ENCODE measurements around the gene CADPS2. TPM values are rescaled to one million over a fixed set of nuclear protein-coding genes. Genes with fewer than 3 reads are reported as not detected.
A peak's percentile ranks its signal among the peaks of the same experiment; 100 is the strongest.

The CADPS2 gene
- 10 to 100 TPM; 48.0 to 51.7 (median 48.4) TPM for polyA plus RNA-seq (ENCODE audit: insufficient read length in 3 of 3)
- long read RNA-seq, donor 1: 0 reads
- long read RNA-seq, donor 2: 0 reads
- long read RNA-seq, donor 3: 0 reads
- long read RNA-seq, donor 4: 0 reads
- long read RNA-seq, donor 5: 0 reads
- long read RNA-seq, donor 6: 0 reads
- long read RNA-seq, donor 7, partial matches to known transcripts: 6 of 6 reads
- long read RNA-seq, donor 7, other reads (novel, unspliced or antisense): 0 of 6 reads
- long read RNA-seq, donor 8: 0 reads
- long read RNA-seq, donor 9: 0 reads
- long read RNA-seq, donor 10: 0 reads
- long read RNA-seq, donor 11: 0 reads
- long read RNA-seq, donor 12: 0 reads
- long read RNA-seq, donor 13: 0 reads
- long read RNA-seq, donor 14: 0 reads
- long read RNA-seq, donor 15: 0 reads
- long read RNA-seq, donor 16: 0 reads

DNA sequence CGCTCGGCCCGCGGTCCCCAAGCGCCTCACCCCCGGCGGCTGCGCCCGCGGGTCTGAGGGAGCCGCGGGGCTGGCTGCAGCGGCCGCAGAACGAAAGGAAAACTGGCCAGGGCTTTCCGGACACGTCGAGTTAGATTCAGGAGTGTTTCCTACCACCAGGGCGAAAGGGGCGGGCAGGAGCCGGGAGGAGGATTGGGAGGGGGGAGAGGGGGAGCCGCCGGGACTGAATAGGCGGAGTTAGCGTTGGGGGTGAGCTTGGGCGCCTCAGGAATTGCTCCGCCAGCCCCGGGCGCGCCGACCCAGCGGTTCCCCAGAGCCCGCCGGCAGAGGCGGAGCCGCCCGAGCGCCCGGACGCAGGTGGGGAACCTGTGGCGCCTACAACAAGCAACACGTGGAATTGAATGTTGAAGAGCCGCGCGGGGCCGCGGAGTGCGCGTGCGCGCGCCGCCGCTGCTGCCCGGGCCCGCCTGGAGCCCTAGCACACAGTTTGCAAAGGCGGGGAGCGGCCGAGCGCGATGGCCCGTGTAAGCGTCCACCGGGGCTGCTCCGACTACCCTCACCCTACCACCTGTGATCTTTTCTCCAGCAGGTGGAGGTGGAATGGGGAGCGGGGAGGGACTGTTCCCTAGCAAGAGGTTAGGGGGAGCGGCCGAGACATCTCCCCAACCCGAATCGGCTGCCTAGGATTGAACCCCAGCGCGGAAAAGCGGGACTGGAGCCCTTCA lies at the start of gene CADPS2:
Gene CADPS2 (minus strand): TSS at position 104 of the 725 bp plus-strand sequence. CDS start 123 bp downstream, outside the sequence.
- peak; percentile 88 for DNase-seq

DNA sequence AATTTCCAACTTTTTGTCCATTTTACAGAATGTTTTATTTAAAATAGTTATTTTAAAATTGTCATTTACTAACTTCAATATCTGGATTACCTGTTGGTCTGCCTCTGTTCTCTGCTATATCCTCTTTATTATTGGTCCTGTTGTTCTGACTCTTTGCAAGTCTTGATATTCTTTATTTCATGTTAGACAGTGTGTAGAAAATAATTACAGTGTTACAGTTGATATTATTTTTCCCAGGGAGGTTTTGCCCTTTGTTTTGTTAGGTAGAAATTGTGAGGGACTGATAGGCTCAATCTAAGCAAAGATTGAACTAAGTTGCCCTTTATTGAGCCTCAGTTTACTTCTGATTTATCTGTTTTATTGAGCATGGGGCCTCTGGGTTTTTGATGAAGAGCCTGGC lies 49.4 kb upstream of the CADPS2 start:
- DNase-seq: no peak

DNA sequence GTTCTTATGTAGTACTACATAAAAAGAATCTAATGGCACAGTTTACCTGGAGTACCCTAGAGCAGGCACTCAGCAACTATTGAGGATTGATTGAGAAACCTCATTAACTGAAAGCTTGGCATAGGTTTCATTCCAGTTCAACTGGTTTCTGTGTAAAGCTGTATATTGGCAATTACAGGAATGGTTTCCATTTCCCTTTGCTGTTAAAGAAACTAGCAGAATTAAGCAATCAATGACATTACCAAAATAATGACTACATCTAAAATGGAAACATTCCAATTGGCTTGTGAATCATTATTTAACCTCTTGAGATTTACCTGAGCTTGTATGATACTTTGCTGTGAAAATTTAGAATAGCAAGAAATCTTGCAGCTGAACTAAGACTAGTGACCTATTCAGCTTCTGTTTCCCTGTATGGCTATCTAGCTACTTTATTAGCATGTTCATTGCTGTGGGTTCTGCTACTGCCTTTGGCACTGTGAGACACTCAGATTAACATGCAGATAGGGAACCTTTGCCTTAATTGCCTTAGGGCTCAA lies 33.5 kb upstream of the CADPS2 start:
- DNase-seq: no peak

DNA sequence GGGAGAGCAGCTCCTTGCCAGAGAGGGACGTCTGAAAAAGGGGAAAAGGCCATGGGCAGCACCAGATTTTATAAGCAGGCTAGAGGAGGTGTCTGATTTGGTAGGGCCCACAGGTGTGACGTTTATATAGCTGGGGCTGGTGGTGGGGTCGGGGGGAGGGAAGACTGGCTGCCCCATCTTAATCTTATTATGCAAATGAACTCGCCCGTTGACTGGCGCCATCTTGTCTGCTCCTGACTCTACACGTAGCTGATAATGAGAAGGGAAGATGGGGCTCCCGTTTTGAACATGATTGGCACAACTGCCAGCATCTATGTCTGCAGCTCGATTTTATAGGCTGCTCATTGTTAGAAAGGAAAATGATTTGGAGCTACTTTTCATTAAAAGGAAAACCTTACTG lies 28.6 kb upstream of the CADPS2 start:
- DNase-seq: no peak

DNA sequence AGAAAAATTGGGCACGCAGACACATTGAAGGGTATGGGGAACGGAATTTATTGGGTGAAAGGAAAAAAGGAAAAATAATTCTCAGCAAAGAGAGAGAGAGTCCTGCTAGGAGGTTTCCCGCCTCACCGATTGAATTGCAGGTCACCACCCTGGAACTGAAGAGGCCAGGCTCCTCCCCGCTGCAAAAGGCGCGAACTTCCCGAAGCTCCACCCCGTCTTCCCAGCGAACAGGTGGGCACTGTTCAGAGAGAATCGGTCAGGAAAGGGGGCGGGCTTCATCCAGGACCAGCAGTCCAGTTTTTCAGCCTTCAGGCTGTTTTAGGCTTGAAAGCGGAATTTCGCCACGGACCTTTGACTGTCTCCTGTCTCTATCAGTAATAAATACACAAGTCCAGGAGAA lies 27.3 kb upstream of the CADPS2 start:
- no peak for DNase-seq

DNA sequence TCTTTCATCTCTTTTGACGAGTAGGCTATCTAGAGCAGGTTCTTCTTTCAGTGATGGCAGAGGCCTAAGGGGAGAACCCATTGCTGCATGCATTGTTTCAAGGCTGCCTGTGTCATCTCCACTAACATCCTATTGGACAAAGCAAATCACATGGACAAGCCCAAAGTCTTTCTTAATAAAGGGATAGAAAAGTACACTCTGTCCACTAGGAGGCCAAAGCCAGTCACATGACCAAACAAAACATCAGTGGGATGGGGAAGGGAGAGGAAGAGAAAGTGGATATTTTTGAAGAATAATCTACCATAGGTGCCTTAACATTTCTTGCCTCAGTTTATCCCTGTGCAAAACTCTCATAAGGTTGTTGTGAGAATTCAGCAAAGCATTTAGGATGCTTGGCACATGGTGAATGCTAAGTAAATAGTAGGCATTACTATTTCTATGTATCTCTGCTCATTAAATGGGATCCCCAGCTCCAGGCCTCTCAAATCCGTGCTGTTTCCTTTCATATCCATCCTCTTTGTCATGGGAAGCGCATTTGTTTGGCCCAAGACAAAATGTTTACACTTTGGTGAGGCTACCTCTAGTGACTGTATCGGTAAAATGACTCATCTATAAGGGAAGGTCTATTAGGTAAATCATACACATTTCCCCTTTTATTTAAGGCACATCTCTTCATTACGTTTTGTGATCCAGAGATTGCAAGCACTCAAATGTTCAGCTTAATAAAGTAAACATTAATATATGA lies 16.7 kb upstream of the CADPS2 start:
- no peak for DNase-seq

DNA sequence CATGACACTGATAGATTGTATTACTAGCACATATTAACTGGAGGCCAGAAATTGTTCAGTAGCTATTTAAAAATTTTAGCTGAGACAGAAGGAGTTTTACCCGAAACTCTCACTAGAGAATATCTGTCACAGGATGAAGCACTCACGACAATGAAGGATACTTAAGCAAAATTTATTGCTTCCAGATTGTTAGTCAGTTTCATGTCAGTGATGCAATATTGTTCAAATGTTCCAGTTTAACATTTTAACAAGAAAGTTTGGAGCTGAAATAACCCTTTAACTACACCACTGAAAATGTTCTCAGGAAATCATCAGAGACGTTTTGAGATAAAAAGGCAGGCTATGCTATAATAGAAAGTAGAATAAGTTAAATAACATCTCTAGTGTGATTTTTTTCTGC lies 15.0 kb upstream of the CADPS2 start:
- DNase-seq: no peak

DNA sequence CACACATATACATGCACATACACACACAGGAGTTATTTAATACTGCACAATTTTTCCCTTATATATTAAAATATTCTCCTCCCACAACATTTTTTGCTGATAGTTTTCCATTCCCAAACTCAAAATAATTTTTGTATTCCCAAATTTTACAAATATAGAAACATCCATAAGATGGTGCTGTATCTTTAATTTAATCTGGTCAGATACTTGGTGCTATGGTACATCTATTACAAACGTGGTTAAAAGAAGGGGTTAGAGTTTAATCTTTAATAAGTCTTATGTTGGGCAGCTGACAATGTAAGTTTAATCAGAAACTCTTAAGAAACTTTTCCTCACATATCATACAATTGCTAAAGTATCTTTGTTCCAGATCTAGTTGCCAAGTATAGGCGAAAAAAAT lies 10.2 kb upstream of the CADPS2 start:
- DNase-seq: no peak

DNA sequence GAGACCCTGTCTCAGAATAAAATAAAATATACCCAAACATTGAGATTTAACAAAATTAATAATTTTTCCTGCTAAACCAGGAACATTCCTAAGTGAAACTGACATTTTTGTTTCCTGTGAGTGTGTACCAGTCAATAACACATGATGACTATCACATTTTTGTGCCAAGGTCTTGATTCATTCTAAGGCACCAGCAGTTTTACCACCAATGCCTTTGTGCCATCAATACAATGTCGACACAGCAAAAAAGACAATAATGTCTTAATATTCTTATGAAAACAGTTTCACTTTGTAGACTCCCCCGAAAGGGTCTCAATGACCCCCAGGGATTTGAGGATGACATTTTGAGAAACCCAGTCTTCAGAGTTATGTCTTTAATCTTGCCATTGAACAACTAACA lies 7.2 kb upstream of the CADPS2 start:
- DNase-seq: no peak

DNA sequence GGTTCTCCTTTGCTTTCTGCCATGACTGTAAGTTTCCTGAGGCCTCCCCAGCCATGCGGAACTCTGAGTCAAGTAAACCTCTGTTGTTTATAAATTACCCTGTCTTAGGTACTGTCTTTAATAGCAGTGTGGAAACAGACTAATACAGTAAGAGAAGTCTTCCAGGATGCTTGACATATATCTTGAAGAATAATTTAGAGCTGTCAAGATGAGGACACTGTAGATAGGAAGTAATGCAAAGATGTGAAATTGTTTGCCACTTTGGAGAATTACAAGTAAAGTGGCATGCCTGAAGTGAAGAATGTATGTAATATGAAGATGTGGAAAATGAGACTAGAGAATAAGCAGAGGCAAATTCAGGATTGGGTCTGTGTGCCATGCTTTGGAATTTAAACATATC lies 2.9 kb upstream of the CADPS2 start:
- no peak for DNase-seq

DNA sequence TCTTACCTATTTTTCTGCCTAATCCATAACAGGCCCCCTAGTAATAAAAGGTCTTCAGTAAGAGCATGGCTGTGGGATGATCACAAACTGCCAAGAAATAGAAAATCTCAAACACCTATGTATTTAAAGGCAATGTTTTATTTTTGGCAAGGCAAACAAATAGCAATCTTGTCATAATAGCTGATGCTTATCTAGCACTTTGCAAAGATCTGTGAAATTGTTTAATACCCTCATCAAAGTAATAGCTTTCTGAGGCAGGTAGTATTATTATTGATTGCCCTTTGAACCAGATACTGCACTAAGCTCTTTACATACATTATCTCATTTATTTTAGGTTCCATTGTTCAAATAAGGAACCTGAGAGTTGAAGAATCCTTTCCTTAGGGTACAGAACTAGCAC lies 1.6 kb upstream of the CADPS2 start:
- DNase-seq: no peak

DNA sequence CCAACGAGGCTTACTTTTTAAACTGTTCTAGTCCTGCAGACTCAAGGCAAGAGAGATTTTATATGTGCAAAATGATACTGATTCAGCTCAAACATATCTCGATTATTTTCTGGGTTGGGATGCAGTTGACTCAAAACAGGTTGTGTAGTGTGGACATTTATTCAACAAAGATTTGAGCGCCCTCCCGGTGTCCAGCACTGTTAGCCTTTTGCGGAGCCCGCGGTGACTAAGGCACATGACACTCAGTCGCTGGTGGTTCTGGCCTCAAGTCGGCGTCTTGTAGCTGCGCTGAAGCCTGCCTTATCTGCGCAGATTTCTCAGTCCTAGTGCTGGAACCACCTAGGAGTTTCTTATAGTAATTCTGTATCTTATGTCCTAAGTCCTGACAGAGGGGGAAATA lies 938 bp upstream of the CADPS2 start:
- DNase-seq: peak; percentile 59

DNA sequence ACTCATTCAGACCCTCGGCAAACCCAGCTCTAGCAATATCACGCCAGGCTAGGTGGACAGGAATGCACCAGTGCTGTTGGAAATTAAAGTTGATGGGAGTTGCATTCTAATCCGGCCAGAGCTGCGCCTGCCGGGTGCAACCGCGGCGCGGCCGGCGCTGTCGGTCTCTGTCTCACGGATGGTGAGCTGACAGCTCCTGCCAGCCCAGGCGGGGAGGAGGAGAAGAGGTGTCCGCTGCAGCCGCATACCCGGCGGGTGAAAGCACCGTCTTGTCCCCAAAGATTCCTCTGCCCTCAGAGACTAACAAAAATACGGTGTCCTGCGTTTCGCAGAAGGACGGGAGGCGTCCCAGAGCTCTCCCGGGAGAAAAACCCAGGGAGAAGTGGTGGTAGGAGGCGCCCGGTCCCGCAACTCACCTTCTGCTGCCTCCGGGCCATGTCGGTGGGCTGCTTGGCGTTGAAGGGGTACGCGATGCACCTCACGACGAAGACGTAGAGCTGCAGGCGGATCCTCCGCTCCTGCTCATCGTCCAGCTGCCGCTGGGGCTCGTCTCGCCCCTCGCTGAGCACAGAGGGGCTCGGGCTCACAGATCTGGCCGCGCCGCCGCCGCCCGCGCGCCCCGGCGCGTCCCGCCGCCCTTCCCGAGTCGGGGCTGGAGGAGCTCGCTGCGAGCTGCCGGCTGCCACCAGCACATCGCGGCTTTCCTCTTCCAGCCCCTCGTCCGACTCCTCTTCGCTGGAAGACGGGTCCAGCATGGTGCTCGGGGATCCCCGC lies 490 bp downstream of the CADPS2 start:
- DNase-seq: peak; percentile 24

DNA sequence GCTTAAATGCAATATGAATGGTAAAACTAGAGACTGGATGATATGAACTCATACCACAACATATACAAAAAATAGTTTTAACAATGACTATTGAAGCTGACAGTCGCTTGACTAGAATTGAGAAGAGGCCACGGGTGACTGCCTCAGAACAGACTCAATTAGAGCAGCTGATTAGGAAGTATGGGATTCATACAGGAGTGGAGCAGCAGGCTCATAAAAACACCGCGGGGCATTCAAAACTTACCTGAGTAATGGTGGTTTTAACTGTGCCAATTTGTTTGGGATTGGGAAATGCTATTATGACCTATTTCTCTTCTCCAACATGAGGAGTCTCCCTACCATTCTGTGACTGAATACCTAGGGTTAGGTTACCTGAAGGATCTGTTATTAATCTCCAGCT lies 2.1 kb downstream of the CADPS2 start:
- no peak for DNase-seq

DNA sequence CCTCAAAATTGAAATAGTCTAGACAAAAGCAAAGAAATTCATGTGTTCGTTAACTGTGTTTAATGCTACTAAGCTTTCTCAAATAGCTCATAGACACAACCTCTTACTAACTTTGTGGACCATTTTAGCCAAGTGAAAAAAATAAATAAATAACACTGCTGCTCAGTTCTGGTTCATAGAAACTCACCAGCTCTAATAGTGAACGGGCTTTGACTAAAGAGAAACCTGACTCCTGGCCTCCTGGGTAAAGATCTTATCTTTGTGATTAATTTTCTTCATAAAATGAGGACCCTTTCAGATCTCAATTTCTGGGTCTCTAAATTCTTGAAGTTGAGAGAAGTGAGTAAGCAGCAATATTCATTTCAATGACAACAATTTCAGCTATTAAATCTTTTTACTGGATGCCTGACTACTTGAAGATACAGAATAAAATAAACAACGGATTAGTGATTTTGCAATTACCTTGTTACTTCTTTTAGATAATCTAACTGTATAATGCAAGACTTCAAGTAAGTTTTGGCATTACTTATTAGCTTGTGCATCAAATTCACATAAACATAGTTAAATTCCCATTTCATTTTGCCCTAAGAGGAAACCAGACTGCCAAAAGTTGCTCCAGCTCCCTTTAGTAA lies 3.1 kb downstream of the CADPS2 start:
- DNase-seq: no peak

DNA sequence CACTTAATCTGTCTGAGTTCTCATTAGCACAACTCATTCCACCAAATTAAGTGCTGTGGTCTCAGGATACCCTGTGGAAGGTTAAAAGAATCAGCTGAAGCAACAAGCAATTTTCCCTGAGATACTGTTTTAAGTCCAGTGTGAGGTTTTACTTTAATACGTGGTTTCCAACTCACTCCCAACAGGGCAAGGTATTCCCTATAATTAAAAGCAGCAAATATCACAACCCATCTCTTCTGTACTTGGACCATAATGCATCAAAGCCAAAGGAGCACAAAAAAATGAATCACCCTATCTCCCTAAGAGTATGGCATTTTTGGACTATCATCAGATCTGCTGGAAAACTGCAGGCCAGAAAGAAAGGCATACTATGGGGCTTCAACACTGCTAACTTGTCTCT lies 4.9 kb downstream of the CADPS2 start:
- DNase-seq: no peak

DNA sequence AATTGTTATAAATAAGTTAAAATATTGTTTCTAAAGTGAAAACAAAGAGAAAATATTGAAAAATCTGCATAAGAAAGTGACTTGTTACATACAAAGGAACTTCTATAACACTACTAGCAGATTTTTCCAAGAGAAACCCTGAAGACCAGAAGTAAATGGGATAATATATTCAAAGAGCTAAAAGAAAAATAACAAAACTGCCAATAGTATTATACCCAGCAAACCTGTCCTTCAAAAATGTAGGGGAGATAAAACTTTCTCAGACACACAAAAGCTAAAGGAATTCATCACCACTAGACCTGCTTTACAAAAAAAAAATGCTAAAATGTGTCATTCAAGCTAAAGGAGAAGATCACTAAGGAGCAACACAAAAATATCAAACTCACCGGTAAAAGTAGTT lies 17.0 kb downstream of the CADPS2 start:
- no peak for DNase-seq

DNA sequence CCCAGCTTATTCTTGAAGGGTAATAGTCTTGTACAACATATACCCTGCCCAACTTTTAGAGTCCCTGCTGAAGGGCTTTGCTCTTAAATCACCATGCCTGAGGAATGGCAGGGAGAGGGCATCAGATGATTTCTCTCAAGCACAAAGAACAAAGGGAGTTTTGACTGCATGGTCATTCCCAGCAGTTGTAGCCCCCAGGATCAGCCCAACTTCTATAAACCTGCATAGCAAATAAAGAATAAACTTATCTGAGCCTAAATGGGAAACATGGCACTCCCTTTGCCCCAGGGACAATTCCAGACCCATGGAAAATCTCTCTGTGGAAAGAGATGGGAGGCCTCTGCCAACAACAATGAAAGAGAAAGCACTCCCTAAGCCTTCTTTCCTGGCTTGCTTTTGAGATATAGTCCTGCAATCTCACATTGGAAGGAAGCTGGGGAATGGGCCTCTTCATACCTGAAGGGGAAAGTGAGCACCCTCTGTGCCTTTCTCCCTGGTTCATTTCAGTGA lies 18.7 kb downstream of the CADPS2 start:
- no peak for DNase-seq

DNA sequence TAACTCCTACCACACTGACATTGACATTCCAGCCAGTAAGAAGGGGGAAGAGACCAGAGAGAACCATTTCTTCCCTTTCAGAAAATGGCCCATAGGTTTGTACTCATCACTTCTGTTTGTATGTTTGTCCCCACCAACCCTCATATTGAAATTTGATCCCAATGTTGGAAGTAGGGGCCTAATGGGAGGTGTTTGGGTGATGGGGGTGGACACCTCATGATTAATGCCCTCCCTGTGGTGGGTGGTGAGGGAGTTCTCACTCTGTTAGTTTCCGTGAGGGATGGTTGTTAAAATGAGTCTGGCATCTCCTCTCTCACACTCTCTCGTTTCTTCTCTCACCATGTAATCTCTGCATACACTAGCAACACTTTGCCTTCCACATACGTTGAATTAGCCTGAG lies 21.4 kb downstream of the CADPS2 start:
- no peak for DNase-seq

DNA sequence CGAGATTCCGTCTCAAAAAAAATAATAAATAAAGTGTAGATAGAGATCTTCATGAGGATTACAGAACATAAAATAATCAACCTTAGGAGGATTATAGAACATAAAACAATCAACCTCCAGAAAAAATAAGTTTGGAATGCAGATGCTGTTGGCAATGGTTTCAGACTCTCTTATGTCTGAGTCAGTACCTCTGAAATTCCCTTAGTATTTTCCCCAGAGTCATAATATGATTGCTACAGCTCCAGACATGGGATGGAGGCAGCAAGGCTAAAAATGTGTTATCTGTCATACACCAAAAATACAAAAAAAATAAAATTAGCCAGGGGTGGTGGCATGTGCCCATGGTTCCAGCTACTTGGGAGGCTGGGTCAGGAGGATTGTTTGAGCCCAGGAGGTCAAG lies 22.2 kb downstream of the CADPS2 start:
- no peak for DNase-seq

DNA sequence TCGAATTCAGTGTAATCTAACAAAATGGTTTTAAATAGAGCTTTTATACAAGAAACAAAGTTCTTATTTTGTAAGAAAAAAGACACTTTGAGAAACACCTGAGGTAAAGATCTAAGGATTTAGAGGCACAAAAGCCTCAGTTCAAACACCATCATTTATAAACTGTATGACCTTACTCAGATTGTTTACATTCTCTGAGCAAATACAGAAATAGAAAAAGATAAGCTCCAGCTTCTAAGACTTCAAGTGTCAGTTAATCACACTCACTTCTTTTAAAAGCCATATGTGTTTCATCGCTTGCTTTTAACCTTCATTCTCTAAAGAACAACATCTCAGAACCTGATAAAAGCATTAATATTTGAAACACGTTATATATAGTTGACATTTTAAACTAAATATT lies 27.9 kb downstream of the CADPS2 start:
- no peak for DNase-seq
